Omental fat pad (tissue), 4 donors: ENCODE measurements around the gene ITGB2. TPM values are rescaled to one million over a fixed set of nuclear protein-coding genes. Genes with fewer than 3 reads are reported as not detected.

Experiments used
- ATAC-seq: fragments of 150-250 bp; one replicate; pipeline ENCODE4 v1.9.1; 2016; ENCODE audit warnings: mild to moderate bottlenecking, moderate library complexity; ENCODE audit not compliant: low FRiP score
- DNase-seq: peaks from one replicate; pipeline ENCODE4 v3.0.0-alpha.2; 2019; ENCODE audit warnings: low spot score
- total RNA-seq, 4 donors: library from RNA; depleted of rRNA; stranded (reverse); fragments of >200 nt; gene quantifications; one replicate each; pipeline ENCODE4 v1.1.0, GENCODE V29; 2016
- TF ChIP-seq, protein P1 (sequence below), 3 donors: fragments of 450-650 bp; IDR thresholded peaks; one replicate each; pipeline ENCODE4 v1.5.1; 2016 to 2017; ENCODE audit warnings: antibody characterized with exemption in 3 of 3, mild to moderate bottlenecking in 3 of 3, moderate library complexity in 2 of 3

Gene ITGB2
- total RNA-seq, 4 donors from 2014 or later, result 98.5 to 581 (median 217) TPM

DNA sequence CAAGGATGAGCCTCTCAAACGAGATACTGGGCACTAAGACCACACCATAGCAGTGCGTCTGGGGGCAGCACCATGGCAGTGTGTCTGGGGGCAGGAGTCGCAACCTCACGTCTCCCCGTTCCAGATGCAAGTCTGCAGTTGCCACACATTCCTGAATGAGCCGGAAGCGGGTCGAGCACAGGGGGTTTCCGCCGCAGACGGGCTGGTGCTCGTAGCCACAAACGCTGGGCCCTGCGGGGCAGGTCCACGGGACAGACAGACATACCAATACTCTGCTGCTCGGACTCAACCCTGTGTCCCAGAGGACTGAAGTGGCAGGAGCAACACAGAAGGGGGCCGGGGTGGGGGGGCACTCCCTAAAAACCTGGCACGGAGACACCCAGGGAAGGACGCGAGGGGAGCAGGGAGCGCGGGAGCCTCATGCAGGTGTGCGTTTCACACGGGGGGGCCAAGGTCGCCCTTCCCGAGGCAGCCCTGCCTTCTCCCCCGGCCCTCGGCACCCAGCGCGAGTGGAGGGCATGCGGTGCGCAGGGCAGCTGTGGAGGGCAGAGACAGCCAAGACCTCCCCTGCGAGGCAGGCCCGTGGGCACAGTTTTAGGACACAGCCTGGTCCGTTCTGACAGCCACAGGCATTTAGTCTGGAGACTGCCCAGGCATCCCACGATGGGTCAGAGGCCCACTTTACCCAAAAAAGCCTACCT is 71.7 kb downstream of the ITGB2 start:
- ATAC-seq, result no peak
- no peak for DNase-seq
- TF ChIP-seq, protein P1, sequence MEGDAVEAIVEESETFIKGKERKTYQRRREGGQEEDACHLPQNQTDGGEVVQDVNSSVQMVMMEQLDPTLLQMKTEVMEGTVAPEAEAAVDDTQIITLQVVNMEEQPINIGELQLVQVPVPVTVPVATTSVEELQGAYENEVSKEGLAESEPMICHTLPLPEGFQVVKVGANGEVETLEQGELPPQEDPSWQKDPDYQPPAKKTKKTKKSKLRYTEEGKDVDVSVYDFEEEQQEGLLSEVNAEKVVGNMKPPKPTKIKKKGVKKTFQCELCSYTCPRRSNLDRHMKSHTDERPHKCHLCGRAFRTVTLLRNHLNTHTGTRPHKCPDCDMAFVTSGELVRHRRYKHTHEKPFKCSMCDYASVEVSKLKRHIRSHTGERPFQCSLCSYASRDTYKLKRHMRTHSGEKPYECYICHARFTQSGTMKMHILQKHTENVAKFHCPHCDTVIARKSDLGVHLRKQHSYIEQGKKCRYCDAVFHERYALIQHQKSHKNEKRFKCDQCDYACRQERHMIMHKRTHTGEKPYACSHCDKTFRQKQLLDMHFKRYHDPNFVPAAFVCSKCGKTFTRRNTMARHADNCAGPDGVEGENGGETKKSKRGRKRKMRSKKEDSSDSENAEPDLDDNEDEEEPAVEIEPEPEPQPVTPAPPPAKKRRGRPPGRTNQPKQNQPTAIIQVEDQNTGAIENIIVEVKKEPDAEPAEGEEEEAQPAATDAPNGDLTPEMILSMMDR (IDR thresholded peaks at IDR 0.05), result no peak

- no peak for DNase-seq
- TF ChIP-seq, protein P1 (IDR thresholded peaks at IDR 0.05), result no peak
- ATAC-seq, result no peak
These were observed 73.2 kb downstream of the ITGB2 start for GRCh38 chr21:44847261-44848056.

DNA sequence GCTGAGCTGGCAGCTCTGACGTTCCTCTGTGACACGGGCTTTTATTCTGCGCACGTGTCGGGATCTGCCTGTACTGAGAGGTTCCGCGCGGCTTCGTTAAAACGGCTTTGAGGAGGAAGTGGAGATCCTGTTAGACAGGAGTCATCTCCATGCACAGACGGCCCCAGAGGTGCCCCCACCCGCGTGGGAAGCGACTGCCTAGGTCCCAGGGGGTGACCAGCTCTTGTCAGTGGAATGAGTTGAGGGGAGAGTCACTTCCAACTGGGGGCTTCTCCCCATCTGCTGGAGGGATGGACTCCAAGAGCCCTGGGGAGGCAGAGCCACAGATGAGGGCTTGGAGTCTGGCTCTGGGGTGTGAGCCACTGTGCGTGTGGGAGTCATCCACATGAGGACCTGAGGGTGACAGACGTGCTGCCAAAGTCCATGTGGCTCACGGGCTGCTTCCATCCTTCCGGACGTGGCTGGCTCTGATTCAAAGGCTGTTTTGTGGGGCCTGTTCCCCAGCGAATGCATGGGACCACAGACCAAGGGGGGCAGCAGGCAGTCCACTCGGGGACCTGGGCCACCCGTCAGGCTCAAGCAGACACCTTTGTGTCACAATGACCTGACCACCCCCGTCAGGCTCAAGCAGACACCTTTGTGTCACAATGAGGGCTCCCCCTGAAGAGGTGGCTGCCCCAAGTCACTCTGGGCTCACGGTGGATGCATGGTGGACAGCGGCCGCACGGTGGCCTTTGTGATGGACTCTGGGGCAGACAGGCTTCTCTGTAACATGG is 74.0 kb downstream of the ITGB2 start:
- ATAC-seq (peak; percentile 53), DNase-seq (no peak)
- TF ChIP-seq, protein P1 (IDR thresholded peaks at IDR 0.05), result no peak

GRCh38 chr21:44846224-44846484 is 74.5 kb downstream of the ITGB2 start:
- TF ChIP-seq, protein P1 (IDR thresholded peaks at IDR 0.05), result no peak
- ATAC-seq (no peak), DNase-seq (no peak)

- ATAC-seq (peak; percentile 75), DNase-seq (peak; percentile 46)
- TF ChIP-seq, protein P1 (IDR thresholded peaks at IDR 0.05), result no peak
These were observed 75.1 kb downstream of the ITGB2 start for GRCh38 chr21:44845418-44846223.

GRCh38 chr21:44844256-44844655 is 76.4 kb downstream of the ITGB2 start:
- TF ChIP-seq, protein P1 (IDR thresholded peaks at IDR 0.05), result no peak
- ATAC-seq (no peak), DNase-seq (no peak)
